ENCODE data around the gene BMP6.
"Not testable (repeated sequence)": the region's sequence is repeated elsewhere in the genome, so short reads cannot be mapped to it uniquely, and the experiment has no call there.

BMP6 gene

GRCh38 chr6:7797386-7797785, 71.5 kb downstream of the BMP6 start:
- DNase-seq, result no peak

- DNase-seq, result no peak
Observed at GRCh38 chr6:7798751-7799150, 72.9 kb downstream of the BMP6 start.

- no peak for DNase-seq
Observed at GRCh38 chr6:7802662-7803061, 76.8 kb downstream of the BMP6 start.

GRCh38 chr6:7803214-7803613, 77.3 kb downstream of the BMP6 start:
- no peak for DNase-seq

GRCh38 chr6:7805078-7805849, 79.4 kb downstream of the BMP6 start:
- no peak for DNase-seq

- no peak for DNase-seq
Observed at GRCh38 chr6:7805850-7806214, 79.9 kb downstream of the BMP6 start.

GRCh38 chr6:7806711-7807110, 80.8 kb downstream of the BMP6 start:
- no peak for DNase-seq

- no peak for DNase-seq
Observed at GRCh38 chr6:7809346-7809745, 83.4 kb downstream of the BMP6 start.

GRCh38 chr6:7811441-7811840, 85.5 kb downstream of the BMP6 start:
- no peak for DNase-seq

GRCh38 chr6:7812623-7813022, 86.7 kb downstream of the BMP6 start:
- no peak for DNase-seq

GRCh38 chr6:7813193-7813592, 87.3 kb downstream of the BMP6 start:
- DNase-seq, result no peak

GRCh38 chr6:7813704-7814103, 87.8 kb downstream of the BMP6 start:
- DNase-seq, result no peak

GRCh38 chr6:7815716-7816115, 89.8 kb downstream of the BMP6 start:
- no peak for DNase-seq

- not testable (repeated sequence) for DNase-seq
Observed at GRCh38 chr6:7817184-7817583, 91.3 kb downstream of the BMP6 start.

- DNase-seq, result no peak
Observed at GRCh38 chr6:7818257-7819214, 92.6 kb downstream of the BMP6 start.

- DNase-seq, result no peak
Observed at GRCh38 chr6:7819431-7820015, 93.6 kb downstream of the BMP6 start.

- no peak for DNase-seq
Observed at GRCh38 chr6:7820288-7820835, 94.5 kb downstream of the BMP6 start.

- DNase-seq, result no peak
Observed at GRCh38 chr6:7821426-7821825, 95.5 kb downstream of the BMP6 start.

- no peak for DNase-seq
Observed at GRCh38 chr6:7823552-7823951, 97.7 kb downstream of the BMP6 start.

- DNase-seq, result no peak
Observed at GRCh38 chr6:7825986-7826385, 100.1 kb downstream of the BMP6 start.

GRCh38 chr6:7827142-7827541, 101.2 kb downstream of the BMP6 start:
- no peak for DNase-seq

GRCh38 chr6:7828124-7828523, 102.2 kb downstream of the BMP6 start:
- no peak for DNase-seq
